HepG2 (cell line): ENCODE results near the gene KTI12. TPM values are rescaled to one million over a fixed set of nuclear protein-coding genes. Genes with fewer than 3 reads are reported as not detected.

Experiments used
- CAMTA2 ChIP-seq: sonication (generic); formaldehyde crosslinking; IDR thresholded peaks from 2 replicates; pipeline ENCODE4 v1.4.0; 2020; ENCODE audit warnings: mild to moderate bottlenecking, missing genetic modification reagents, borderline replicate concordance
- HDAC1 ChIP-seq: sonication (generic); formaldehyde crosslinking; IDR thresholded peaks from 2 replicates; pipeline ENCODE4 v1.5.1; 2020; ENCODE audit warnings: mild to moderate bottlenecking, missing genetic modification reagents
- HOXA5 ChIP-seq: sonication (generic); formaldehyde crosslinking; IDR thresholded peaks from 2 replicates; pipeline ENCODE4 v1.4.0; 2020; ENCODE audit warnings: missing genetic modification reagents
- SRSF9 ChIP-seq: fragments of 200-400 bp; formaldehyde crosslinking; IDR thresholded peaks from 2 replicates; pipeline ENCODE4 v1.6.1; 2018; ENCODE audit warnings: borderline replicate concordance, mild to moderate bottlenecking, low read depth, low read length; ENCODE audit not compliant: insufficient read depth, poor library complexity, severe bottlenecking
- ZNF142 ChIP-seq: sonication (generic); formaldehyde crosslinking; IDR thresholded peaks from 2 replicates; pipeline ENCODE4 v1.4.0; 2020; ENCODE audit warnings: missing genetic modification reagents
- ZNF607 ChIP-seq: sonication (generic); formaldehyde crosslinking; IDR thresholded peaks from 2 replicates; pipeline ENCODE4 v1.5.1; 2020; ENCODE audit warnings: missing genetic modification reagents, mild to moderate bottlenecking, borderline replicate concordance
- ZSCAN29 ChIP-seq: sonication (generic); formaldehyde crosslinking; conservative IDR thresholded peaks from 2 replicates; pipeline ENCODE4 v1.4.0; 2020; ENCODE audit warnings: mild to moderate bottlenecking, missing genetic modification reagents
- polyA plus RNA-seq, 8 experiments: library from polyadenylated mRNA; depleted of rRNA in 3 of 8; stranded (reverse) in 7 of 8; unstranded in 1 of 8; fragments of >200 nt; fragmentation: Illumina TruSeq in 4 of 8; extraction: Trizol in 4 of 8; gene quantifications; 2 replicates each; pipeline versions ENCODE4 v1.2.1 to v1.2.3, GENCODE V29; 2011 to 2016; ENCODE audit warnings: low read depth in 4 of 8, missing spikeins in 1 of 8, mixed read lengths in 1 of 8; ENCODE audit not compliant: insufficient read depth in 1 of 8
- total RNA-seq, 5 experiments: library from RNA; depleted of rRNA; stranded (reverse); fragments of >200 nt; fragmentation: Illumina TruSeq; extraction: Trizol; gene quantifications; 2 replicates each; pipeline ENCODE4 v1.2.3, GENCODE V29; 2016; ENCODE audit warnings: low read depth in 1 of 5

The KTI12 gene
- total and polyA plus RNA-seq, 2 of the 13 experiments (the other 11 are each of a cell fraction or from before 2014, with no cell fraction given): 7.4 to 10.2 TPM

- 0 out of 2 replicates have a peak, but pooled peaks have one; percentile 9 for TF ChIP-seq ZNF142 (CRISPR knock-in tag)
- no peak for TF ChIP-seq HOXA5 (CRISPR knock-in tag)
- TF ChIP-seq ZSCAN29 (CRISPR knock-in tag): peak; percentile 97
- TF ChIP-seq ZNF607: 0 out of 2 replicates have a peak, but pooled peaks have one; percentile 1
- no peak for TF ChIP-seq SRSF9
- no peak for TF ChIP-seq HDAC1 (CRISPR knock-in tag)
- 0 out of 2 replicates have a peak, but pooled peaks have one; percentile 1 for TF ChIP-seq CAMTA2 (CRISPR knock-in tag)
These were observed 852 bp downstream of the KTI12 start (continued) for GRCh38 chr1:52032785-52033131.
